Stimulated activated CD8-positive, alpha-beta memory T cell treated with anti-CD3 and anti-CD28 coated beads, Interleukin-2, amount 100 ng/mL, for 1 hour (primary cell): Measurements from ENCODE around the gene IL12RB1.

Experiments used
- DNase-seq, 2 donors: peaks; one replicate each; pipeline ENCODE4 v3.0.0-alpha.2; 2020; ENCODE audit warnings: low read depth in 2 of 2

Gene IL12RB1

GRCh38 chr19:18086590-18087138 lies at the start of gene IL12RB1:
Gene IL12RB1, minus strand, starts transcription at chr19:18086934. Its CDS starts 111 bp downstream, at chr19:18086823.
- peak; percentile 13 to 31 for DNase-seq

- DNase-seq, result no peak
These were observed 49.2 kb upstream of the IL12RB1 start for GRCh38 chr19:18135712-18136584.

- no peak for DNase-seq
These were observed 45.3 kb upstream of the IL12RB1 start for GRCh38 chr19:18131841-18132596.

GRCh38 chr19:18130523-18131242 lies 43.9 kb upstream of the IL12RB1 start:
- no peak for DNase-seq

- no peak for DNase-seq
These were observed 42.1 kb upstream of the IL12RB1 start for GRCh38 chr19:18128805-18129204.

GRCh38 chr19:18128044-18128443 lies 41.3 kb upstream of the IL12RB1 start:
- no peak for DNase-seq

- no peak for DNase-seq
These were observed 39.4 kb upstream of the IL12RB1 start for GRCh38 chr19:18126097-18126496.

GRCh38 chr19:18123819-18124218 lies 37.1 kb upstream of the IL12RB1 start:
- no peak for DNase-seq

- no peak for DNase-seq
These were observed 36.4 kb upstream of the IL12RB1 start for GRCh38 chr19:18122860-18123795.

- DNase-seq, result no peak
These were observed 35.7 kb upstream of the IL12RB1 start for GRCh38 chr19:18122424-18122823.

- no peak for DNase-seq
These were observed 34.4 kb upstream of the IL12RB1 start for GRCh38 chr19:18121166-18121565.

GRCh38 chr19:18120127-18120526 lies 33.4 kb upstream of the IL12RB1 start:
- DNase-seq, result no peak

GRCh38 chr19:18119717-18120105 lies 33.0 kb upstream of the IL12RB1 start:
- peak in 1 of 2 donors; percentile 42 for DNase-seq

- DNase-seq, result no peak
These were observed 32.4 kb upstream of the IL12RB1 start for GRCh38 chr19:18119013-18119716.

- DNase-seq, result no peak
These were observed 31.8 kb upstream of the IL12RB1 start for GRCh38 chr19:18118420-18119012.

- DNase-seq, result peak; percentile 93 to 95
These were observed 31.1 kb upstream of the IL12RB1 start for GRCh38 chr19:18117692-18118378.

- no peak for DNase-seq
These were observed 30.6 kb upstream of the IL12RB1 start for GRCh38 chr19:18117364-18117691.

GRCh38 chr19:18114483-18114882 lies 27.7 kb upstream of the IL12RB1 start:
- no peak for DNase-seq

- DNase-seq, result no peak
These were observed 27.1 kb upstream of the IL12RB1 start for GRCh38 chr19:18113827-18114226.
